ENCODE data around the gene RRAGC. TPM values are rescaled to one million over a fixed set of nuclear protein-coding genes. Genes with fewer than 3 reads are reported as not detected.

RRAGC gene
- total RNA-seq, 4 donors from 2014 or later = 18.3 to 25.3 (median 20.4) TPM

DNA sequence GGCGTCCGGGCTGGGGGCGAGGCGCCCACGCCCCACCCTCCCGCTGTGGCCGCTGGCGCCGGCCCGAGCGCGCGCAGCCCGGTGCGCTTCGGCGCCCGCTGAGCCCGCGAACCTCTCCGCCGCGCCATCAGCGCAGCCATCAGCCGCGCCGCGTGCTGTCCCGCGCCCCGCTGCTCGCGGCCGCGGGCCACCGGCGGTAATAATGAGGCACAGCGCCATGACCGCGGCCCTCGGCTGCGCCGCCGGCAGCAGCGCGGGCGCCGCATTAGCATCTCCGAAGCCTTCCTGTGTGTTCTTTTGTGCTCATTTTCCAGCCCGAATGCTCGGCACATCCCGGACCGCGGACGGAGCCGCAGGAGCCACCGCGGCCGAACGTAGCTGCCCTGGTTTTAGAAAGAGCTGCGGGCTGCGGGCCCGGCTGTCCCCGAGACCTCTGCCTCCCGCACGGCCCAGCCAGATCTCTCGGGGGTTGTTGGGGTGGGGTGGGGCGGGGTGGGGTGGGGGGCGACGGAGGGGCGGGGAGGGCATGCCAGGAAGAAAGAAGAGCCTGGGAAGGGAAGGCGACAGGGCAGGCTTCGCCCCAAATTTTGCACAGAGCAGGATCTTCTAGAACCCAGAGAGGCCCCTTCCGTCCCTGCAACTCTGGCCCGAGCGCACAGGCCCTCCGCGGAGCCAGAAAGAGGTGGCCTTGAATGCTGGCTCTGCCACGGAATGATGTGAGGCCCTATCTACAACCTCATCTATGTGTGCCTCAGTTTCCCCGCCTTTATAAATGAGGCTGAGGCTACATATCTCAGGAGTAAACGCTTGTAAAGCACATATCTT lies 55.3 kb downstream of the RRAGC start:
- TF ChIP-seq, protein P1, sequence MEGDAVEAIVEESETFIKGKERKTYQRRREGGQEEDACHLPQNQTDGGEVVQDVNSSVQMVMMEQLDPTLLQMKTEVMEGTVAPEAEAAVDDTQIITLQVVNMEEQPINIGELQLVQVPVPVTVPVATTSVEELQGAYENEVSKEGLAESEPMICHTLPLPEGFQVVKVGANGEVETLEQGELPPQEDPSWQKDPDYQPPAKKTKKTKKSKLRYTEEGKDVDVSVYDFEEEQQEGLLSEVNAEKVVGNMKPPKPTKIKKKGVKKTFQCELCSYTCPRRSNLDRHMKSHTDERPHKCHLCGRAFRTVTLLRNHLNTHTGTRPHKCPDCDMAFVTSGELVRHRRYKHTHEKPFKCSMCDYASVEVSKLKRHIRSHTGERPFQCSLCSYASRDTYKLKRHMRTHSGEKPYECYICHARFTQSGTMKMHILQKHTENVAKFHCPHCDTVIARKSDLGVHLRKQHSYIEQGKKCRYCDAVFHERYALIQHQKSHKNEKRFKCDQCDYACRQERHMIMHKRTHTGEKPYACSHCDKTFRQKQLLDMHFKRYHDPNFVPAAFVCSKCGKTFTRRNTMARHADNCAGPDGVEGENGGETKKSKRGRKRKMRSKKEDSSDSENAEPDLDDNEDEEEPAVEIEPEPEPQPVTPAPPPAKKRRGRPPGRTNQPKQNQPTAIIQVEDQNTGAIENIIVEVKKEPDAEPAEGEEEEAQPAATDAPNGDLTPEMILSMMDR (IDR thresholded peaks at IDR 0.05) = no peak
- TF ChIP-seq POLR2AphosphoS5 (IDR thresholded peaks at IDR 0.05) = no peak
- TF ChIP-seq EP300 (IDR thresholded peaks at IDR 0.05) = no peak
- no peak for TF ChIP-seq POLR2A (IDR thresholded peaks at IDR 0.05)
- H3K9me3 ChIP-seq = no peaks in the 10 kb centered on the region
- peaks cover 11% of the 10 kb centered on the region for H3K4me1 ChIP-seq
- no peaks in the 10 kb centered on the region for H3K36me3 ChIP-seq
- peak overlapping the region; percentile 42 for H3K4me3 ChIP-seq
- peaks cover 63% of the 10 kb centered on the region for H3K27me3 ChIP-seq
- no peak for DNase-seq (ENCODE audit: low spot score in 2 of 2)
- WGBS = 18% methylated on average over 22 of the region's 81 CpGs
- no peak overlapping the region for H3K27ac ChIP-seq

DNA sequence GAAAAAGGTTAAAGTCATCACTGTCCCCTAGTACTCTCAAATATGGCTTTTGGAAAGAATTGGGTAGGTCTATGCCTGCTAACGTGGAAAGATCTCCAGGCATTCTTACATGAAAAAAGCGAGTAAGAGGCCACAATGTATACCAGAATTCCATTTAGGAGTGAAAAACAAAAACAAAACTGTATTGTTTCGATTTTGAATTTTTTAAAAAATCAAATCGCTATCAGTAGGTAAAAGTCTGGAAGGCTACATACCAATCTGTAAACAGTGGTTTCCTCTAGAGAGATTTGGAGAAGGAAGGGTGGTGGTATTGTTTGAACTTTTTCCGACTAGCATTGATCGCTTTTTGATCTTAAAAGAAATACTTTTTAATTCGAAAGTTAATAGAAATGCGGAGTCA lies 55.9 kb downstream of the RRAGC start:
- WGBS = 11% methylated on average over 8 of the region's 8 CpGs
- no peaks in the 10 kb centered on the region for H3K36me3 ChIP-seq
- H3K4me1 ChIP-seq = peaks cover 11% of the 10 kb centered on the region
- no peak for TF ChIP-seq EP300 (IDR thresholded peaks at IDR 0.05)
- TF ChIP-seq, protein P1 (IDR thresholded peaks at IDR 0.05) = no peak
- no peak for TF ChIP-seq POLR2A (IDR thresholded peaks at IDR 0.05)
- TF ChIP-seq POLR2AphosphoS5 (IDR thresholded peaks at IDR 0.05) = no peak
- H3K4me3 ChIP-seq = peak overlapping the region; percentile 42
- DNase-seq (ENCODE audit: low spot score in 2 of 2) = no peak
- peaks cover 63% of the 10 kb centered on the region for H3K27me3 ChIP-seq
- no peak overlapping the region for H3K27ac ChIP-seq
- H3K9me3 ChIP-seq = no peaks in the 10 kb centered on the region

DNA sequence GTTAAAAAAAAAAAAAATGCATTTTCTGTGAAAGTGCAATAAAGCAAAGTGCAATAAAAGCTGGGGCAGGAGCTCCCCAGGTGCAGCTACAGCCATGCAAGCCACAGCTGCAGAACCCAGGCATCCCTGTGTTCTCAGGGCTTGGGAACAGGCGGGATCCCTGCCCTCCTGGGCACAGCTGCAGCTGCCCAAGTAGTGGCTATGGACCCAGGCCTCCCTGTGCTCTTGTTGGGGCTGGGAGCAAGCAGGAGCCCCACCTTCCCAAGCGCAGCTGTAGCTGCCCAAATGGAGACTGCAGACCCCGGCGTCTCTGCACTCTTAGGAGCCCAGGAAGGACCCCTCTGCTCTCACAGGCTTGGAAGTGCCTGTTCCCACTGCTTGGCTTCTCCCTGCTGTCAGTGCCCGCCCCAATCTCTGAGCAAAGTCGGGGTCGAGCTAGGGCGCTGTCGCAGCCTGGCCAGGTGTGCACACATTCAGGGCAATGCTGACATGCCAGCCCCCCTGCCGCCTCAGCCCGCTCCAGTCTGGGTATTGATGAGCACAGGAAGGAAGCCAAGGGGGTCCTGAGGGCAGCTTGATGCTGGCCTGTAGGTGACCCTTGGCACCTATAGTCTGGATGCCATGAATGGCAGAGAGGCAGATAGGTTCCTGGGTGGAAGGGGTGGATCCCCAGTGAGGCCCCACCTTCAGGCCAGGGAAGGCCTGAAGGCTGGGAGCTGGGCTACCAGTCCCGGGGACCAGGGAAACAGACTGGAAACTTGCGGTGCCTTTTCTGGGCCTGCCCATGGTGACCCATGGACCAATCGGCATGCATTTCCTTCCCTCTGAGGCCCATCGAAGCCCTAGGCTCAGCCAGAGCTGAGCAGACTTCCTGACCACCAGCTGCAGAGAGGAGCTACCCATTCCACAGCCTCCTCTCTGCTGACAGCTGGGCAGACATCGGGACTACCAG lies 58.6 kb downstream of the RRAGC start:
- Histone ChIP-seq H3K36me3 (no peaks in the 10 kb centered on the region), H3K4me3 (no peak overlapping the region), H3K27ac (no peak overlapping the region), H3K9me3 (no peaks in the 10 kb centered on the region), H3K4me1 (peaks cover 11% of the 10 kb centered on the region), H3K27me3 (peaks cover 54% of the 10 kb centered on the region)
- DNase-seq (ENCODE audit: low spot score in 2 of 2) = no peak
- whole genome bisulfite sequencing = 90% methylated on average over 6 of the region's 16 CpGs
- TF ChIP-seq EP300 (IDR thresholded peaks at IDR 0.05) (no peak), POLR2AphosphoS5 (IDR thresholded peaks at IDR 0.05) (no peak), POLR2A (IDR thresholded peaks at IDR 0.05) (no peak)
- TF ChIP-seq, protein P1 (IDR thresholded peaks at IDR 0.05) = no peak

DNA sequence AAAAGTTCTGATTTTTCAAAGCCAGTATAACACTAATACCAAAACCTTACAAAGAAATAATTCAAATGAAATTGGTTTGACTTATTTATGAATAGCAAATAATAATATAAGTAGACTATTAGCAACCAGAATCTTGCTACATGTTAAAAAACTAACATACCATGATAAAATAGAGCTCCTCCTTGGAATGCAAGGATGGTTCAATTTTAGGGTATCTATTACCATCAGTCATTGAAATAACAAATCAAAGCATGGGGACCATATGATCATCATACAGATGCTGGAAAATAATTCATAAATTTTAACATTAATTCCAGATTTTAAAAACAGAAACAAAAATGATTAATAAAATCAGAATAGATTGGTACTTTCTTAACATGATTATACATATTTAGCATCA lies 66.3 kb downstream of the RRAGC start:
- H3K9me3 ChIP-seq = peaks cover 10% of the 10 kb centered on the region
- no peak for DNase-seq (ENCODE audit: low spot score in 2 of 2)
- no peak overlapping the region for H3K27ac ChIP-seq
- H3K27me3 ChIP-seq = peaks cover 27% of the 10 kb centered on the region
- TF ChIP-seq, protein P1 (IDR thresholded peaks at IDR 0.05) = no peak
- TF ChIP-seq POLR2AphosphoS5 (IDR thresholded peaks at IDR 0.05) = no peak
- no peak for TF ChIP-seq EP300 (IDR thresholded peaks at IDR 0.05)
- TF ChIP-seq POLR2A (IDR thresholded peaks at IDR 0.05) = no peak
- no peaks in the 10 kb centered on the region for H3K36me3 ChIP-seq
- H3K4me3 ChIP-seq = no peak overlapping the region
- H3K4me1 ChIP-seq = no peaks in the 10 kb centered on the region

DNA sequence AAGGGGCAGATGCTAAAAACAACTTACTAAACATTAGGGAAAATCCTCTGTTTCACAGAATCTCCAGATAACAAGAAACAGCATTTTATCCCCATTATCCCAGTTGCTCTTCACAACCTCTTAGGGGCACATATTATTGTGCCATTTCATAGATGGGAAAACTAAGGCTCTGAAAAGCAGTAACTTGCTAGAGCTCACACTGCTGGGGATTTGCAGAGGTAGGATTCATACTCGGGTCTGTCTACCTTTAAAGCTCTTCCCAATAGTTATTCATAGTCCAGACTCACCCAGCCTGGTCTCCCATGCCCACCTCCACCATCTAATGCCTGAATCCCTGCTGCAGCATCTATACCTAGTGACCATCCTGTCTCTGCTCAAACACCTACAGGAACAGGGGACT lies 67.7 kb downstream of the RRAGC start:
- H3K4me3 ChIP-seq = no peak overlapping the region
- peaks cover 10% of the 10 kb centered on the region for H3K9me3 ChIP-seq
- H3K4me1 ChIP-seq = no peaks in the 10 kb centered on the region
- WGBS = 56% methylated on average over 1 of the region's 1 CpG
- peaks cover 37% of the 10 kb centered on the region for H3K27me3 ChIP-seq
- H3K27ac ChIP-seq = no peak overlapping the region
- TF ChIP-seq, protein P1 (IDR thresholded peaks at IDR 0.05) = no peak
- TF ChIP-seq POLR2AphosphoS5 (IDR thresholded peaks at IDR 0.05) = no peak
- TF ChIP-seq POLR2A (IDR thresholded peaks at IDR 0.05) = no peak
- no peak for TF ChIP-seq EP300 (IDR thresholded peaks at IDR 0.05)
- DNase-seq (ENCODE audit: low spot score in 2 of 2) = no peak
- no peaks in the 10 kb centered on the region for H3K36me3 ChIP-seq

Measured in suprapubic skin (tissue), 4 donors.